ENCODE data around the gene NDUFAF8.

NDUFAF8 gene

DNA sequence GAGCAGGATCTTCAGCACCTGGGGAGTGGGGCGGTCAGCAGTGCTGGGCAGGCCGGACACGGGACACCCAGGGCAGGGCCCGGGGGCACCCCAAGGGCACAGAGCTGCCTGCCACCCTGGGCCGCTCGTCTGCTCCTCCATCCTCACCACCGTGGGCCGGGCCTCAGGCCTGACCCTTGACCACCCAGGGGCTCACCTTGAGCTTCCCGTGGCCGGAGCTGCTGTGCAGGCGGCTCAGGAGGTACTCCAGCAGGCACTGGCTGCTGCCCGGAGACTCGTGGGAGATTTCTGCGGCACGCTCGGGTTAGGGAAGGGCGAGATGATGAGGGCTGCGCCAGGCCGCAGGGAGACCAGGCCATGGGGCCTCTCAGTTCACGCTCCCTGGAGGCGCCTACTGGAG, 2.3 kb upstream of the NDUFAF8 start:
- Mint-ChIP-seq H3K36me3 (ENCODE audit: low read depth) (peaks cover 12% of the 10 kb centered on the region), H3K27me3 (ENCODE audit: low read depth) (no peaks in the 10 kb centered on the region), H3K27ac (no peak overlapping the region)

DNA sequence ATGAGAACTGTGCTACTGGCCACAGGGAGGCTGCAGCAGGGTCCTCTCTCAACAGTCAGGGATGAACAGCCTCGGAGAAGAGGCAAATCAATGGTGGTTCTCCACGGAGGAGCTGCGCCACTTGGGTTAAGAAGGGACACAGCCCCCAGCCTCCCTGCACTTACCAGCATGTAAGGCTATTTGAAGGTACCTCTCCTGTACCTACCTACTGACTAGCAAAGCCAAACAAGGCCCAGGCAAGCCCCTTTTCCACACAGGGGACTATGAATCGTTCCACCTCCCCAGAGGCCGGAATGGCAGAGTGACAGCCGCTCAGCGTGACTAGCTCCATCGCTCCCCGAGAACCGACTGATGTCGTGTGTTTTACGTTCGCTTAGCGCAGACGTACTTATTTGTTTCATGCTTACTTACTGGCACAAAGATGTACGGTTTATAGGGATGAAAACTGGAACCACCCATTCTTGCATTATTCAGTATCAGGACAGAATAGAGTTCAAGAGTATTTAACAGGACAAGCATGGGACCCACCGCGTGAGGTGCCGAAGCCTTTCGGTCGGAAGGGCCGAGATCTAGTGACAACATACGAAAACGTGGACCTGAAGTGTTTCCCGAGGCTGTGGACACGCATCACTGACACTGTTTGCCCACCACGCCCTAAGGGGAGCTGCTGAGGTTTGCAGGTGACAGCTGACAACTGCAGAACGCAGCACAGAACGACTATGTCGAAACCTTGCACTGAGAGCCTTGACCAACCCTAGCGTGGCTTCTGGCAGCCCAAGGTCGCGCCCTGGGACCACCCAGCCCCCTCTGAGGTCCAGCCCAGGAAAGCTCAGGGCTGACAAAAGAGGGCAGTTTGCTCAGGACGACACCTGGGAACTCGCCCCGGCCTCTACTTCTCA, 1.3 kb upstream of the NDUFAF8 start:
- Mint-ChIP-seq H3K4me3 (peak overlapping the region; percentile 71), H3K9me3 (no peaks in the 10 kb centered on the region), H3K4me1 (ENCODE audit: low read depth) (peaks cover 25% of the 10 kb centered on the region), H3K27me3 (ENCODE audit: low read depth) (no peaks in the 10 kb centered on the region), H3K27ac (no peak overlapping the region), H3K36me3 (ENCODE audit: low read depth) (peaks cover 15% of the 10 kb centered on the region)

More for the DNA sequence above, 2.3 kb upstream of the NDUFAF8 start:
- H3K4me1 Mint-ChIP-seq (ENCODE audit: low read depth), result peaks cover 22% of the 10 kb centered on the region
- no peaks in the 10 kb centered on the region for H3K9me3 Mint-ChIP-seq
- no peak overlapping the region for H3K4me3 Mint-ChIP-seq

DNA sequence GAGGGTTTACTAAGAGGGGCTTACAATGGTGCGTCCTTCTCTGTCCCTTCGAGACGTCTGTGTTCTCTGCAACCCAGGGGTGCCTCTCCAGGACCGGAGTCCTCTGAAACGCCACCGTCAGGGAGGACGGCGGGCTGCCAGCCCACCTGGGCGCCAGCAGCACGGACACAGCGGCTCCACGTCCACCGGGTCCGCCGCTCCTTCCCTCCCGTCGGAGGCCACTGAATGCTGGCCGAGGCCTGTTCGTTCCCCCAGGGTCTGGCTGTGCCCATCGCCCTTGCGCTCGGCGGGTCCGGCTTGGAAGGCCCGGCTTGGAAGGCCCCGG, 666 bp upstream of the NDUFAF8 start:
- no peak overlapping the region for H3K27ac Mint-ChIP-seq
- H3K4me1 Mint-ChIP-seq (ENCODE audit: low read depth), result peaks cover 25% of the 10 kb centered on the region
- H3K36me3 Mint-ChIP-seq (ENCODE audit: low read depth), result peaks cover 15% of the 10 kb centered on the region
- H3K27me3 Mint-ChIP-seq (ENCODE audit: low read depth), result no peaks in the 10 kb centered on the region
- peak overlapping the region; percentile 71 for H3K4me3 Mint-ChIP-seq
- H3K9me3 Mint-ChIP-seq, result no peaks in the 10 kb centered on the region

DNA sequence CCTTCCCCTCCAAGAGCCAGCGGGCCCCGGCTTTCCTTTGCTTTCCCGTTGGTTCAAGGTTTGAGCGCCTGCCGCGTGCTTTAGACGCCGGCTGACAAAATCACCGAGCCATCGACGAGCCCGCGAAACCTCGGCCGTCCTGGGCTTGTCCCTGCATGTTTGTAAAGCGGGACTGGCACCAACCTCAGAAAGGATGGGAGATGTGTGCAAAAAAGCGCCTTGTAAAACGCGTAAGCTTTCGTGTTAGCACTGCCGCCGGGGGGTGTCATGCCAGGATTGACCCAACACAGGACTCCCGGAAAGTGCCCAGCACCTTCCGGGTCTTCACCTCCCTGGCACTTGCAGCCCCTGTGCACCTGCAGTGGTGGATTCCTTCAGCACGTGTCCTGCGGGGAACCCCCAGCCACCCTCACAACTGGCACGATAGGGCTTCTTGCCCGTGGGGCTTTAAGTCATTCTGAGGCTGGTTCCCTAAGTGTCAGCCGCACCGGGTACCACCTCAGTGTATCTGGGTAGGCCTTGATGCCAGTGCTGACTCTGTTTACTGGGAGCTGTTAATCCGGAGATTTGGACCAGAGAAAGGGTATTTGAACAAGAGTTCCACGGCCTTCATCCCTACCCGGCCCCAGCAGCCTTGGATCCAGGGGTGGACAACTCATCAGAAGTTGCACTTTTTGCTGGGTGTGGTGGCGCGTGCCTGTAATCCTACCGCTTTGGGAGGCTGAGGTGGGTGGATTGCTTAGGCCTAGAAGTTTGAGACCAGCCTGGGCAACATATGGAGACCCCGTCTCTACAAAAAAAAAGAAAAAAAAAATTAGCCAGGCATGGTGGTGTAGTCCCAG, 817 bp downstream of the NDUFAF8 start:
- Mint-ChIP-seq H3K9me3 (no peaks in the 10 kb centered on the region), H3K27me3 (ENCODE audit: low read depth) (no peaks in the 10 kb centered on the region), H3K4me3 (peak overlapping the region; percentile 97), H3K36me3 (ENCODE audit: low read depth) (peaks cover 17% of the 10 kb centered on the region), H3K27ac (peak overlapping the region; percentile 94), H3K4me1 (ENCODE audit: low read depth) (peaks cover 22% of the 10 kb centered on the region)

DNA sequence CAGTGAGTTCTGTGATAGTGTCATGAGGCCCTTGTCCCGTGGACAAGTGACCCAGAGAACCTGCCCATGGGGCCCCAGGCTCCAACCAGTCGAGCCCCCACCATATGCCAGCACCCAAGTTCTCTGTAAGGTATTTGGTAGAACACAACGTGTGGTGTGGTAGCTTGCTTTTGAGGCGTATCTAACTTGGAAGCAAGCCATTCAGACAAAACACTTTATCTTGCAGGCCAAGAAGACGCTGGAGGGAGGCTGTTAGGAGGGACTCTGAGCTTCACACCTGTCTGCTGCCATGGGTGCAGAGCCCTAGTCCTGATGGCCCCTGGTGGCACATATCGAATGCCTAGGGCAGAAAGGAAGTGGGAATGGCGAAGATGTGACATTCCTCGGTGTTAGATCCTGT, 1.6 kb downstream of the NDUFAF8 start:
- Mint-ChIP-seq H3K4me3 (peak overlapping the region; percentile 97), H3K9me3 (no peaks in the 10 kb centered on the region), H3K36me3 (ENCODE audit: low read depth) (peaks cover 18% of the 10 kb centered on the region), H3K27me3 (ENCODE audit: low read depth) (no peaks in the 10 kb centered on the region), H3K27ac (peak overlapping the region; percentile 26), H3K4me1 (ENCODE audit: low read depth) (peaks cover 21% of the 10 kb centered on the region)

DNA sequence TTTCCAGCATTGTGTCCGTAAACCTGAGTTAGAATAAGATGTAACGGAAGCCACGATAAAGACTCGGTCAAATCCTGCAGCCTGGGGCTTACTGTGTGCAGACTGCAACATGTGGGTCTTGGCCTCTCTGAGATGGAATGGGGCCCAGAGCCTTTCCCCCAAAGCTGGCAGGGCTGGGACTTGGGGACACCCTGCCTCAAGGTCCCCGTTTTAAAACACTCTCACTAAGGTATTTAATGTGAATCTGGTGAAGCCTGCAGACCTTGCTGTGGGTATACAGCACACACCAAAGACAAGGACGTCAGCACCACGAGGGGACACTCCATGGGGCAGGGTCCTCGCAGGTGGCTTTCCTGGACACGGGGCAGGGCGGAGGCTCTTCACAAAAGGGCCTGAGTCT, 2.1 kb downstream of the NDUFAF8 start:
- H3K27me3 Mint-ChIP-seq (ENCODE audit: low read depth), result no peaks in the 10 kb centered on the region
- H3K4me3 Mint-ChIP-seq, result peak overlapping the region; percentile 97
- H3K36me3 Mint-ChIP-seq (ENCODE audit: low read depth), result peaks cover 18% of the 10 kb centered on the region
- no peak overlapping the region for H3K27ac Mint-ChIP-seq
- H3K4me1 Mint-ChIP-seq (ENCODE audit: low read depth), result peaks cover 21% of the 10 kb centered on the region
- H3K9me3 Mint-ChIP-seq, result no peaks in the 10 kb centered on the region

DNA sequence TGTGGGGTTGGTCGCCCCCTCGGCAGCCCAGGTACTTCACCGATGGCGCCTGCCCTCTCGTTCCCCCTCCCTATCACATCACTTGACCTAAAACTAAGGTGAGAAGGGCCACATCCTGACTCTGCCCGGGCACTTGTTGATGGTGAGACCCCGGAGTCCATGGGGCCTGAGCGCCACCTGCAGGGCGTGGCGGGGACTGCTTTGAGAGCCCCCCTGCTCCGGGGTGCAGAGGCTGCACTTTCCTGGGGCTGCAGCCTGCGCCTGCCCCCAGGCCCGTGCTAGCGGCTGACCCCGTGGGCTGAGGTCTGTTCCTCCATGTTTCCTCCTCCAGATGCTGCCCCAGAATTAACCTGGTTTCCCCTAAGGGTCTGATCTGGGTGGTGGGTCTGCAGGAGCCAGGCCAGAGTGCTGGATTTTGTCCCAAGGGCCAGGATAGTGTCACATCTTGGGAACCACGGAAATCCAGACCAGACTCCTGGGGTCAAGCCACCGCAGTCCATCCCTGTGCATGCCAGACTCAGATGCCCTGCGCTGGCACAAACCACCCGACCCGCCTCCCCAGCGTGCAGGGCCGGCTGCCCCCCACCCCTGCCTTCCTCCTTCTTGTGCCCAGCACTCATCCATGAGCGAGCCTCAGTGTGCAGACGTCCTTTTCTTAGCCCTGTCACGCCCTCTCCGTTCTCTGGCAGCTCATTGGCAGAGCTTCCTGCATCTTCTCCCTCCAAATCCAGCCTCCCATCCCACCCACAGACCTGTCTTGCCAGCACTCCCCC, 2.7 kb downstream of the NDUFAF8 start:
- Mint-ChIP-seq H3K27me3 (ENCODE audit: low read depth) (no peaks in the 10 kb centered on the region), H3K36me3 (ENCODE audit: low read depth) (peaks cover 18% of the 10 kb centered on the region), H3K9me3 (no peaks in the 10 kb centered on the region), H3K4me1 (ENCODE audit: low read depth) (peaks cover 21% of the 10 kb centered on the region), H3K27ac (peak overlapping the region; percentile 9), H3K4me3 (peak overlapping the region; percentile 42)

DNA sequence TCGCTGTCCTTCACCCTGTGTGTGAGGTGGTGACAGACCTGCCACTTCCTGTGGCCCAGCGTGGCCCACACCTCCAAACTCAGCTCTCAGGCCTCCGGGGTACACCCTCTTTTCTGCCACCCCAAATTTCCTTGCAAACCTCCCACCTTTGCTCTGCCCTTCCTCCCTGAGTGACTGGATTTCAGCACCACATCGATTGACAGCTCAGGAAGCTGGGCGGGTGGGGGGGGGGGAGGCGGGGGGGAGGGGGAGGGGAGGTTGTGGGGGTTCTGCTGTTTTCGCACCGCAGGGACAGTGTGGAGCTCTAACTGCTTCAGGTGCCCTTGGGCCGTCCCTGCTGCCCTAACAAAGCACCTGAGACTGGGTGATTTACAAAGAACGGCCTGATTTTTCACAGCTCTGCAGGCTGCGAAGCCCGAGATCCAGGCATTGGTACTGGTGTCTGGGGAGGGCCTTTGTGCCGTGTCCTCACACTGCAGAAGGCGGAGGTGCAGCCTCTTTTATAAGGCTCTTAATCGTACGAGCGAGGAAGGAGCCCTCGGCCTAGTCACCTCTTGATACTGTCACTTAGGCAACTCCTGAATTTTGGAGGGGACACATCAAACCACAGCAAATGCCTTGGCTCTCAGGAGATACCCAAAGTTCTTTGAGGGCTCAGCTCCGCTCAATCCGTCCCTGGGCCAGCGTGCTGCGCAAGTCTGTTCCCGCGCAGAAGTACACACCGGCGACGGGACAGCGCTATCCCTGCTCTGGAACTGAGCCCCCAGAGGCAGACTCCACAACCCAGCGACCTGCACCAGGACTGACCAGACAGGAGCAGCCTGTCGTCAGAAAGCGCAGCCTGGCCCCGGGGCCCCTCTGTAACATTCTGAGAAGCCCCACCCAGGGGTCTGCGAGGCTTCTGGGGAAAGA, 3.6 kb downstream of the NDUFAF8 start:
- Mint-ChIP-seq H3K4me1 (ENCODE audit: low read depth) (peaks cover 15% of the 10 kb centered on the region), H3K4me3 (peak overlapping the region; percentile 42), H3K27ac (peak overlapping the region; percentile 9), H3K27me3 (ENCODE audit: low read depth) (no peaks in the 10 kb centered on the region), H3K9me3 (no peaks in the 10 kb centered on the region), H3K36me3 (ENCODE audit: low read depth) (peaks cover 18% of the 10 kb centered on the region)

DNA sequence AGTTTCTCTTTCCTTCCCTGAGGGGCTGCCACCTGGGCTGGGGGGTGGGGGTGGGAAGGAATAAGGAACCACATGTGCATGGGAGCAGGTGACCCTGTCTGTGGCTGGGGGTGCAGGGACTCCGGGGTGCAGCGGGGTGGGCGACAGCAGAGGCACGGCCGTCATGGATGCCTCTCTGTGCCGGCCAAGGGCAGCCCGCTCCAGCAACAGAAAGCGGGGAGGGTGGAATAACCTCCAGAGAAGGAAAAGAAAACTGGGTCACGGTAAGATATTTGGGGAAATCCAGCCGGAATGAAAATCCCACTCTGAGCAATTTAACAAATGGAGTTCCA, 4.2 kb downstream of the NDUFAF8 start:
- H3K36me3 Mint-ChIP-seq (ENCODE audit: low read depth), result peaks cover 18% of the 10 kb centered on the region
- no peak overlapping the region for H3K27ac Mint-ChIP-seq
- no peaks in the 10 kb centered on the region for H3K27me3 Mint-ChIP-seq (ENCODE audit: low read depth)
- peaks cover 11% of the 10 kb centered on the region for H3K4me1 Mint-ChIP-seq (ENCODE audit: low read depth)
- H3K9me3 Mint-ChIP-seq, result no peaks in the 10 kb centered on the region
- no peak overlapping the region for H3K4me3 Mint-ChIP-seq

DNA sequence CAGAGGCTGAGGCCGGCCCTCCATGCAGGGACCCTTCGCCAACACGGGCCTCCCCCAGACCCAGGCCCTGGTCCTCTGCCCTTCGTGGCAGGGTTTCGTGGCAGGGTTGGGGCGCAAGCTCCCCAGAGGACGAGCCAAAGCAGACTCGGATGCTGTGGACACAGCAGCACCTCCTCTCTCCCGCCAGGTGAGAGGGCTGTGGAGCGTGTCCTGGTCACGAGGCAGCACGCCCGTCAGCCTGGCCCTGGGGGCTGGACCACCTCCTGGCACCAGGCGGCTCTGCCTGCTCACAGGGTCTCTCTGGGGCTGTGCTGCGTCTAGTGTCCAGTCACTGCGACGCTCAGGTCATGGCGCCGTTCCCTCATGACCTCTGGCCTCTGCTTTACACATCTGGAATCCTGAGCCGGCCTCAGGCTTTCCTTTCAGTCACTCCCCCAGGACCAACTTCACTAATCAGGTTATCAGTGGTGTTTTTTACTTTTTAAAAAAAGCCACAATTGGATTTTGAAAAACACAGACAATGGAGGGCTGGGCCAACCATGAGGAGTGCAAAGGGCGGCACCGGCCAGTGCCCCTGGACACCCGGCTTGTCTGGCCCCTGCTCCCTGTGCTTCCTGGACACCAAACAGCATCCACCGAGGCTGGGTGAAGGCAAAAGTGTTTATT, 5.4 kb downstream of the NDUFAF8 start:
- H3K9me3 Mint-ChIP-seq, result no peaks in the 10 kb centered on the region
- peak overlapping the region; percentile 31 for H3K27ac Mint-ChIP-seq
- H3K4me1 Mint-ChIP-seq (ENCODE audit: low read depth), result peaks cover 11% of the 10 kb centered on the region
- no peak overlapping the region for H3K4me3 Mint-ChIP-seq
- H3K36me3 Mint-ChIP-seq (ENCODE audit: low read depth), result peaks cover 20% of the 10 kb centered on the region
- no peaks in the 10 kb centered on the region for H3K27me3 Mint-ChIP-seq (ENCODE audit: low read depth)

DNA sequence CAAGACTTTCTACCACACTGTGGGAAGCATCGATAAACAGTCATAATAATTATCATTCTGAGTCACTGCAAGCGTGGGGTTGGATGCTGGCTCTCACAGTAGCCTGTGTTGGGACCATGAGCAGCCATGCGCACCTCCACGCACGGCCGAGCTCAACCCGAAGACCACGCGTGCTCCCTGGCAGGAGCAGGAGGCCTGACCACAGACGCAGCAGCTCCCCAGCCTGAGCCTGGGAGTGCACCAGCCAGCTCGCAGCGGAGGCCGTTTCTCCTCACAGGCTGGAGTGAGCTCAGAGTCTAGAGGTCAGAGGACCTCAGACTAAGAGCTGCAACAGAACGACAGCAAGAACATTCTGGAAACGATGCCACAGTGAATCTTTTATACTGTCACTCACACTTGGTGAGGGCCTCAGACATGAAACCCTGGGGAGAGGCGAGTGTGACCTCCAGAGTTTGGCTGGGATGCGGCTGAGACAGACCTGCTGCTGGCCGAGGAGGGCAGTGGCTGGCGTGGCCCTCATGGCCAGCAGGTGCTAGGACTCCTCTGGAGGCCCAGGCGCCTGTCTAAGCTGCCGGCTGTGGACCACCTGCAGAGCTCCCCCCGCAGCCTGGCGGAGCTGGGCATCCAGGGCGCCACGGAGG, 6.0 kb downstream of the NDUFAF8 start:
- Mint-ChIP-seq H3K9me3 (no peaks in the 10 kb centered on the region), H3K27me3 (ENCODE audit: low read depth) (no peaks in the 10 kb centered on the region), H3K4me1 (ENCODE audit: low read depth) (peaks cover 10% of the 10 kb centered on the region), H3K27ac (peak overlapping the region; percentile 31), H3K36me3 (ENCODE audit: low read depth) (peaks cover 17% of the 10 kb centered on the region), H3K4me3 (no peak overlapping the region)

DNA sequence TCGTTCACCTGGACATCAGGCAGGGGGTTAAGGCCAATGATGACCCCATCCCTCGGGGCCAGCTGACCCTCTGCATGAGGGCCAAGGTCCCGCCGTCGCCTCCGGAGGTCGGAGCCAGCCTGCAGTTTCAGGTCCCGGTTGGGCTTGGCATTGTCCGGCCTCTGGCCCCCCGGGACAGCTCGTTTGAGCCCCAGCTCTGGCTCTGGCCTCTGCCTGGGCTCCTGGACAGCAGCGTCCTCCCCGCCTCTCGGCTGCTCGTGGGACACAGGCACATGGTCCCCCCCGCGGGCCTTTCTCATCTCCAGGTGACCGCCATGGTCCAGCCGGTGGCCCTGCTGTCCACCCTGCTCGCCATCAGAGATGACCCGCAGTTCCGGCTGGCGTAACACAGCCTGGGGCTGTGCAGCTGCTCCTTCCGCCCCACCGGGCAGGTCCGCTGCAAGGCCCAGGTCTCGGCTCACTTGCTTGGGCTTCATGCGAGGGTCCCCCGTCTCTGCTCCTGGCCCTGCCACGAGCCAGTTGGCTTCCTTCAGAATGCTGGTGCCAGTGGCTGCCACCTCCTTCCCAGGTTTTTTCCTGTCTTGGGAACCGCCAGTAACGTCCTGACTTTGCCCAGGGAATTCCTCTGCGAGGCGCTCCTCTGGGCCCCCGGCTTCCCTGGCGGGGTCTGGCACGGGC, 6.7 kb downstream of the NDUFAF8 start:
- Mint-ChIP-seq H3K36me3 (ENCODE audit: low read depth) (peaks cover 18% of the 10 kb centered on the region), H3K4me1 (ENCODE audit: low read depth) (peaks cover 5% of the 10 kb centered on the region), H3K9me3 (no peaks in the 10 kb centered on the region), H3K4me3 (no peak overlapping the region), H3K27ac (no peak overlapping the region), H3K27me3 (ENCODE audit: low read depth) (no peaks in the 10 kb centered on the region)

DNA sequence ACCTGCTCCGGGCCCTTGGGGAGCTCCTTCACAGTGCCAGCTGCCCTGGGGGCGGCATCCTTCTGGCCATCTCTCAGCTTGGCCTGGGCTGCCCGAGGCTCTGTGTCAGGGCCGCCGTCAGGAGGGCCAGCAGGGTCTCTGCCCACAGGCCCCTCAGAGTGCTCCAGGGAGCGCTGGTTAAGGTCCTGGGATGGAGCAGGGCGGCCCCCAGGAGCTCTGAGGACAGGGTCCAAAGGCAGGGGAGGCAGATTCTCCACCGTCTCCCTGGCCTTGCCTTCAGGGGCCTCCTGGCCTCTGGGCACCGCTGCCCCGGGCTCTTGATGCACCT, 7.2 kb downstream of the NDUFAF8 start:
- Mint-ChIP-seq H3K27ac (no peak overlapping the region), H3K36me3 (ENCODE audit: low read depth) (peaks cover 15% of the 10 kb centered on the region), H3K9me3 (no peaks in the 10 kb centered on the region), H3K4me3 (no peak overlapping the region), H3K27me3 (ENCODE audit: low read depth) (no peaks in the 10 kb centered on the region), H3K4me1 (ENCODE audit: low read depth) (peaks cover 3% of the 10 kb centered on the region)

Data from T-helper 1 cell treated with Interleukin-12 subunit alpha and Interleukin-12 subunit beta and Interleukin-4 antibody, amounts not matched to agents 30 μg/mL and 1 μg/mL, for 36 hours (primary cell).